Lower leg skin (tissue), 3 donors: ENCODE data around the gene IFT43.

Source experiments
- CTCF ChIP-seq, 3 donors: fragments of 450-650 bp; IDR thresholded peaks; one replicate each; pipeline ENCODE4 v1.5.1; 2016; ENCODE audit warnings: antibody characterized with exemption in 3 of 3, mild to moderate bottlenecking in 3 of 3, moderate library complexity in 2 of 3
- POLR2A ChIP-seq, 2 donors: fragments of 450-650 bp; IDR thresholded peaks; one replicate each; pipeline ENCODE4 v1.6.1; 2016 to 2017; ENCODE audit warnings: antibody characterized with exemption in 2 of 2, mild to moderate bottlenecking in 1 of 2, moderate library complexity in 1 of 2

- TF ChIP-seq CTCF (IDR thresholded peaks at IDR 0.05) (no peak), POLR2A (IDR thresholded peaks at IDR 0.05) (no peak)
Measured at GRCh38 chr14:76121089-76121748, 135.7 kb downstream of the IFT43 start.
